Thoracic aorta (tissue), 2 donors: ENCODE results near the gene NPY. TPM values are rescaled to one million over a fixed set of nuclear protein-coding genes. Genes with fewer than 3 reads are reported as not detected.
"Not testable (repeated sequence)": the region's sequence is repeated elsewhere in the genome, so short reads cannot be mapped to it uniquely, and the experiment has no call there.

Experiments
- ATAC-seq: fragments of 150-250 bp; one replicate; pipeline ENCODE4 v1.8.0; 2017; ENCODE audit warnings: low read depth; ENCODE audit not compliant: insufficient number of reproducible peaks, low FRiP score
- DNase-seq: peaks from one replicate; pipeline ENCODE4 v3.0.0-alpha.2; 2020; ENCODE audit warnings: low spot score
- H3K27ac ChIP-seq, 2 donors: fragments of 200-600 bp; sonication (generic); 1 replicate in 1 of 2; 2 replicates in 1 of 2; pipeline ENCODE4 v1.5.1; 2016; ENCODE audit warnings: mild to moderate bottlenecking in 2 of 2, moderate library complexity in 2 of 2
- H3K27me3 ChIP-seq: fragments of 200-600 bp; sonication (generic); replicated peaks from 2 replicates; pipeline ENCODE4 v1.6.0; 2016; ENCODE audit warnings: mild to moderate bottlenecking; ENCODE audit not compliant: insufficient read depth
- H3K36me3 ChIP-seq: fragments of 200-600 bp; sonication (generic); one replicate; pipeline ENCODE4 v1.5.1; 2016
- H3K4me1 ChIP-seq, 2 donors: fragments of 200-600 bp; sonication (generic); 1 replicate in 1 of 2; 2 replicates in 1 of 2; pipeline versions ENCODE4 v1.5.1 to v1.6.0; 2016; ENCODE audit warnings: low read depth in 2 of 2, mild to moderate bottlenecking in 1 of 2; ENCODE audit not compliant: control insufficient read depth in 1 of 2
- H3K4me3 ChIP-seq: fragments of 200-600 bp; sonication (generic); 2 replicates; pipeline ENCODE4 v1.5.1; 2016; ENCODE audit warnings: mild to moderate bottlenecking
- H3K9me3 ChIP-seq: fragments of 200-600 bp; sonication (generic); 2 replicates; pipeline ENCODE4 v1.5.1; 2016
- total RNA-seq, 2 donors: library from RNA; depleted of rRNA; stranded (reverse); fragments of >200 nt; gene quantifications; one replicate each; pipeline versions ENCODE4 v1.1.0 to v1.2.3, GENCODE V29; 2016
- TF ChIP-seq, protein P1 (sequence below): fragments of 200-600 bp; sonication (generic); IDR thresholded peaks from one replicate; pipeline ENCODE4 v1.5.1; 2019; ENCODE audit warnings: antibody characterized with exemption

The NPY gene
- total RNA-seq, 2 donors from 2014 or later = not detected

DNA sequence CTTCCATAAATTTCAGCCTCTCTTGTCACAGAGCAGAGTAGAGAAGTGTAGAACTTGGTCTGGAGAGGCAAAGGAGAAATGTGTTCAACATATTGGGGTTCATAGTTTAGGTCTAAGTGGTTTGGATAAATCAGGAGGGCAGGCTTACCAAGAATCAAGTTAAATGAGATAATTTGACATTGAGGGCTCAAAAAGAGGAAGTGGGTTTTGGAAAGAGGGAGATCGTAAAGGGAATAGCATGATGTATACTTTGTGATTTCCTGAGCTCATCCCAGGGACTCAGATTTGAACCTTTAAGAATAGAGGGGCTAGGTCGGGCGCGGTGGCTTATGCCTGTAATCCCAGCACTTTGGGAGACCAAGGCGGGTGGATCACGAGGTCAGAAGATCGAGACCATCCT lies 34.7 kb upstream of the NPY start:
- Histone ChIP-seq H3K9me3 (peaks cover 11% of the 10 kb centered on the region), H3K27me3 (no peaks in the 10 kb centered on the region), H3K4me3 (no peak overlapping the region), H3K4me1 (no peaks in the 10 kb centered on the region), H3K36me3 (no peaks in the 10 kb centered on the region), H3K27ac (no peak overlapping the region)
- TF ChIP-seq, protein P1, sequence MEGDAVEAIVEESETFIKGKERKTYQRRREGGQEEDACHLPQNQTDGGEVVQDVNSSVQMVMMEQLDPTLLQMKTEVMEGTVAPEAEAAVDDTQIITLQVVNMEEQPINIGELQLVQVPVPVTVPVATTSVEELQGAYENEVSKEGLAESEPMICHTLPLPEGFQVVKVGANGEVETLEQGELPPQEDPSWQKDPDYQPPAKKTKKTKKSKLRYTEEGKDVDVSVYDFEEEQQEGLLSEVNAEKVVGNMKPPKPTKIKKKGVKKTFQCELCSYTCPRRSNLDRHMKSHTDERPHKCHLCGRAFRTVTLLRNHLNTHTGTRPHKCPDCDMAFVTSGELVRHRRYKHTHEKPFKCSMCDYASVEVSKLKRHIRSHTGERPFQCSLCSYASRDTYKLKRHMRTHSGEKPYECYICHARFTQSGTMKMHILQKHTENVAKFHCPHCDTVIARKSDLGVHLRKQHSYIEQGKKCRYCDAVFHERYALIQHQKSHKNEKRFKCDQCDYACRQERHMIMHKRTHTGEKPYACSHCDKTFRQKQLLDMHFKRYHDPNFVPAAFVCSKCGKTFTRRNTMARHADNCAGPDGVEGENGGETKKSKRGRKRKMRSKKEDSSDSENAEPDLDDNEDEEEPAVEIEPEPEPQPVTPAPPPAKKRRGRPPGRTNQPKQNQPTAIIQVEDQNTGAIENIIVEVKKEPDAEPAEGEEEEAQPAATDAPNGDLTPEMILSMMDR = no peak
- no peak for ATAC-seq
- no peak for DNase-seq

DNA sequence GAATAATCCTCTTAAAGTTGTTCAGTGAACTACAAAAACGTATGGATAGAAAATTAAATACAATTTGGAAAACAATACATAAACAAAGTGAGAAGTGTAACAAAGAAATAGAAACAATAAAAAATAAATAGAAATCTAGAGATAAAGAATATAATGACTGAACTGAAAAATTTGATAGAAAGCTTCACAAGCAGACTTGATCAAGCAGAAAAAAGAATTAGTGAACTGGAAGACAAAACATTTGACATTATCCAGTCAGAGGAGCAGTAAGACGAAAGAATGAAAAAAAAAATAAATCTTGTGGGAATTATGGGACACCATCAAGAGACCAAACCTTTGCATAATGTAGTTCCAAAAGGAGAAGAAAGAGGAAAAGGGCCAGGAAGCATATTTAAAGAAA lies 32.4 kb upstream of the NPY start:
- Histone ChIP-seq H3K4me3 (no peak overlapping the region), H3K36me3 (no peaks in the 10 kb centered on the region), H3K4me1 (no peaks in the 10 kb centered on the region), H3K27me3 (no peaks in the 10 kb centered on the region), H3K27ac (no peak overlapping the region), H3K9me3 (peaks cover 11% of the 10 kb centered on the region)
- DNase-seq (no peak), ATAC-seq (no peak)
- TF ChIP-seq, protein P1 = no peak

DNA sequence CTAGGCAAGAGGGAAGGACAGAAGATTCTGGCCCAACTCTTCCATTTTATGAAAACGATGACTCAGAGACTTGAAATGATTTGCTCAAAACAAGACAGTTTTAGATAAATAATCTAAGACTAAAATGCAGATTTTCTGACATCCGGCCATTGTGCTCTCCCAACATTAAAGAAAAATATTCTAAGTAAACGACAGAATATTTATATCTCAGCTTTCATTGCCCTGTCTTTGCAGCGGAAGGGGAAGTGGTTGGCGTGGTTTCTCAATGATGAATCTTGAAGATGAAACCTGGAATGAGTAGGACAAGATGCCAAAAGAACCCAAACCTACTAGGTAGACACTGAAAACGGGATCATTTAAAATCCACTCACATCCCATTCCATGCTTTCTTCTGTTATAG lies 28.9 kb upstream of the NPY start:
- H3K9me3 ChIP-seq = peaks cover 11% of the 10 kb centered on the region
- H3K4me1 ChIP-seq = no peaks in the 10 kb centered on the region
- H3K27ac ChIP-seq = no peak overlapping the region
- no peak overlapping the region for H3K4me3 ChIP-seq
- H3K36me3 ChIP-seq = no peaks in the 10 kb centered on the region
- no peak for DNase-seq
- ATAC-seq = no peak
- no peaks in the 10 kb centered on the region for H3K27me3 ChIP-seq
- TF ChIP-seq, protein P1 = no peak

DNA sequence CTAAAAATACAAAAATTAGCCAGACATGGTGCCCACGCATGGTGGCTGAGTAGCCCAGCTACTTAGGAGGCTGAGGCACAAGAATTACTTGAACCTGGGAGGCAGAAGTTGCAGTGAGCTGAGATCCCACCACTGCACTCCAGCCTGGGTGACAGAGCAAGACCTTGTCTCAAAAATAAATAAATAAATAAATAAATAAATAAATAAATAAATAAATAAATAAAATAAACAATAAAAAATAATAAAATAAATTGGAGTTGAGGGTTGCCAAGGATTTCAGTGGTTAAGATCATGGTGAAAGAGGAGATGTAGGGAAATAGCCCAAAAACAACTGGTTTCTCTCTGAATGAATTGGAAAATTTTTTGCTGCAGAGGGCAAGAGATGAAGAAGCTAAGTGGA lies 25.7 kb upstream of the NPY start:
- not testable (repeated sequence) for H3K36me3 ChIP-seq, H3K4me1 ChIP-seq, H3K9me3 ChIP-seq, ATAC-seq, DNase-seq, H3K27ac ChIP-seq, H3K27me3 ChIP-seq, H3K4me3 ChIP-seq

DNA sequence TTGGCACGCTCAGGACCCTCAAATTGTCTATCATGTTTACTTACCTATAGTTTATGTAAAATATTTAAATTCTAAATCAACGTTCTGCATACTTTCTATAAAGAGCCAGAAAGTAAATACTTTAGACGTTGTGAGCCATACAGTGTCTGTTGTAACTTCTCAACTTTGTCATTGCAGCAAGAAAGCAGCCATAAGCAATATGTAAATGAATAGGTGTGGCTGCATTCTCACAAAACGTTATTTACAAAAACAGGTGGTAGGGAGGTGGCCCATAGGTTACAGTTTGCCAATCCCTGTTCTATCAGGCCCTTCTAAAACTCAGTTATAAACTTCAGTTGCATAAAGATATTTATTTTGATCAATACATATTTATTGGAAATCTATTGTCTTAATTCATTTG lies 12.1 kb upstream of the NPY start:
- no peak overlapping the region for H3K4me3 ChIP-seq
- H3K27ac ChIP-seq = no peak overlapping the region
- no peaks in the 10 kb centered on the region for H3K27me3 ChIP-seq
- no peaks in the 10 kb centered on the region for H3K4me1 ChIP-seq
- no peaks in the 10 kb centered on the region for H3K9me3 ChIP-seq
- no peaks in the 10 kb centered on the region for H3K36me3 ChIP-seq
- DNase-seq (no peak), ATAC-seq (no peak)
- TF ChIP-seq, protein P1 = no peak

DNA sequence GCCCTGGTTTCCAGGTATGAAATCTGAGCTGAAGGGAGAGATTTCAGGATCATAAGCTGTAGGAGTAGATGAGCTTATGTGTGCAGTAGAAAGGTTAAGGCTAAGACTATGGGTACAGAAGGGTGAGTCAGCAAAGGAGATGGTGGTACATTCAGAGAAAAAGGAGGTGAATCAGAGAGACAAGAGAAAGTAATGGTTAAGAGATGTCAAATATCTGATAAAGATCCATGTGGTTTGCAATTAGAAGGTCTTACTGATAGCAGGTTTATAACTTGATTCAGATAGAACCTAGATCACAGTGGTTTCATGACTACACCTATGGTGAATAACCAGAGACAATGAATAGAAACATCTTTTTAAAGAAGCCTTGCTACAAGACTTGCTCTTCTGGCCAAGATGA lies 4.5 kb upstream of the NPY start:
- TF ChIP-seq, protein P1 = no peak
- Histone ChIP-seq H3K27ac (no peak overlapping the region), H3K36me3 (no peaks in the 10 kb centered on the region), H3K4me3 (no peak overlapping the region), H3K4me1 (peaks cover 0 to 6% of the 10 kb centered on the region in 2 donors), H3K27me3 (no peaks in the 10 kb centered on the region), H3K9me3 (no peaks in the 10 kb centered on the region)
- ATAC-seq (no peak), DNase-seq (no peak)
